B cell (primary cell): ENCODE measurements around the gene PARVG. TPM values are rescaled to one million over a fixed set of nuclear protein-coding genes. Genes with fewer than 3 reads are reported as not detected.

ENCODE experiments used
- ATAC-seq: fragments of 200-7000 bp; cut with Tn5 transposase; one replicate; pipeline ENCODE4 v1.10.0; 2021; ENCODE audit warnings: low read depth, mild to moderate bottlenecking, moderate number of reproducible peaks, moderate library complexity
- CTCF ChIA-PET: fragments of 350-600 bp; sonication (Branson Sonifier 250); formaldehyde crosslinking; loops from one replicate; lab custom pipeline; 2021; ENCODE audit warnings: antibody characterized with exemption, inconsistent platforms; lab: Charles Lee
- POLR2A ChIA-PET: fragments of 350-600 bp; sonication (Branson Sonifier 250); formaldehyde crosslinking; loops from one replicate; lab custom pipeline; 2021; ENCODE audit warnings: antibody characterized with exemption; lab: Charles Lee
- DNase-seq: peaks from one replicate; pipeline ENCODE4 v3.0.0; 2013
- H2AFZ ChIP-seq: 2 replicates; pipeline ENCODE4 v1.6.1; 2012; ENCODE audit warnings: mild to moderate bottlenecking, low read depth, low read length; ENCODE audit not compliant: insufficient read depth, poor library complexity, severe bottlenecking
- H3K27ac ChIP-seq, 2 donors: 1 replicate in 1 of 2; 2 replicates in 1 of 2; pipeline ENCODE4 v1.5.1; 2012 to 2013; ENCODE audit warnings: low read length in 2 of 2, mild to moderate bottlenecking in 2 of 2, moderate library complexity in 1 of 2
- H3K27me3 ChIP-seq, 4 experiments: fragments of 200-600 bp in 1 of 4; sonication (generic) in 1 of 4; replicated peaks in 1 of 4; 1 replicate in 2 of 4; 2 replicates in 2 of 4; pipeline versions ENCODE4 v1.6.1 to v1.7.0; 2013 to 2016; ENCODE audit warnings: low read length in 3 of 4, mild to moderate bottlenecking in 2 of 4, mixed read lengths in 1 of 4, moderate library complexity in 1 of 4; ENCODE audit not compliant: insufficient read depth in 4 of 4, control insufficient read depth in 3 of 4; ENCODE audit errors: control extremely low read depth in 1 of 4
- H3K36me3 ChIP-seq, 2 experiments: replicated peaks in 1 of 2; 1 replicate in 1 of 2; 2 replicates in 1 of 2; pipeline versions ENCODE4 v1.6.1 to v1.7.1; 2013; ENCODE audit warnings: low read length in 1 of 2; ENCODE audit not compliant: insufficient read depth in 2 of 2, control insufficient read depth in 1 of 2; ENCODE audit errors: control extremely low read depth in 1 of 2, extremely low read depth in 1 of 2
- H3K4me1 ChIP-seq, 2 donors: fragments of 200-600 bp in 1 of 2; sonication (generic) in 1 of 2; 1 replicate in 1 of 2; 2 replicates in 1 of 2; pipeline versions ENCODE4 v1.5.1 to v1.6.1; 2013 to 2017; ENCODE audit warnings: low read length in 2 of 2; ENCODE audit not compliant: control insufficient read depth in 2 of 2, insufficient read depth in 2 of 2
- H3K4me2 ChIP-seq: replicated peaks from 2 replicates; pipeline ENCODE3; 2012; ENCODE audit warnings: mild to moderate bottlenecking, low read depth, low read length; ENCODE audit not compliant: poor library complexity, severe bottlenecking
- H3K4me3 ChIP-seq, 5 experiments: fragments of 200-600 bp in 1 of 5; sonication (generic) in 1 of 5; 1 replicate in 3 of 5; 2 replicates in 2 of 5; pipeline versions ENCODE4 v1.5.1 to v1.7.0; 2011 to 2016; ENCODE audit warnings: low read length in 4 of 5, mild to moderate bottlenecking in 4 of 5, low read depth in 2 of 5, control low read depth in 1 of 5, moderate library complexity in 1 of 5; ENCODE audit not compliant: insufficient read depth in 1 of 5; ENCODE audit errors: control extremely low read depth in 1 of 5, extremely low read depth in 1 of 5
- H3K79me2 ChIP-seq: fragments of 200-600 bp; sonication (generic); one replicate; pipeline ENCODE4 v1.6.0; 2016; ENCODE audit warnings: low read length; ENCODE audit not compliant: control insufficient read depth, insufficient read depth
- H3K9ac ChIP-seq: fragments of 200-600 bp; sonication (generic); 2 replicates; pipeline ENCODE4 v1.6.1; 2017; ENCODE audit warnings: mild to moderate bottlenecking, low read length, moderate library complexity
- H3K9me3 ChIP-seq, 3 donors: one replicate each; pipeline versions ENCODE4 v1.6.1 to v1.7.1; 2013; ENCODE audit warnings: low read length in 2 of 3; ENCODE audit not compliant: control insufficient read depth in 2 of 3, insufficient read depth in 1 of 3; ENCODE audit errors: control extremely low read depth in 1 of 3
- H4K20me1 ChIP-seq: 2 replicates; pipeline ENCODE4 v1.6.0; 2012; ENCODE audit warnings: mild to moderate bottlenecking, low read length; ENCODE audit not compliant: insufficient read depth, control insufficient read depth, poor library complexity, severe bottlenecking
- H3K27ac Mint-ChIP-seq: one replicate; pipeline ENCODE4 v1.8.0; 2021; ENCODE audit warnings: mixed read lengths
- H3K27me3 Mint-ChIP-seq: one replicate; pipeline ENCODE4 v1.8.0; 2021; ENCODE audit warnings: mixed read lengths
- H3K4me1 Mint-ChIP-seq: one replicate; pipeline ENCODE4 v1.8.0; 2021; ENCODE audit warnings: mixed read lengths
- H3K4me3 Mint-ChIP-seq: one replicate; pipeline ENCODE4 v1.8.0; 2021; ENCODE audit warnings: mixed read lengths
- H3K9me3 Mint-ChIP-seq: one replicate; pipeline ENCODE4 v1.8.0; 2022; ENCODE audit warnings: mixed read lengths; ENCODE audit not compliant: insufficient read depth
- CTCF ChIP-seq: fragments of 200-600 bp; IDR thresholded peaks from one replicate; pipeline ENCODE4 v1.8.0; 2022; ENCODE audit warnings: antibody characterized with exemption, mild to moderate bottlenecking
- EZH2 ChIP-seq: IDR thresholded peaks from 2 replicates; pipeline ENCODE4 v1.6.1; 2012; ENCODE audit warnings: borderline replicate concordance, low read depth, mild to moderate bottlenecking, moderate library complexity, low read length; ENCODE audit not compliant: insufficient read depth, poor library complexity, severe bottlenecking
- WGBS: methylation state at CpG from one replicate; pipeline ENCODE4 v1.1.5; 2013; ENCODE audit warnings: missing lambda C conversion rate; ENCODE audit not compliant: insufficient coverage; 5-methylcytosine and 5-hydroxymethylcytosine counted together
- intact Hi-C: fragments of 100-400 bp; cut with micrococcal nuclease; formaldehyde crosslinking; loops from one replicate; pipeline ENCODE4 v1.10.0; 2022
- polyA plus RNA-seq: library from polyadenylated mRNA; depleted of rRNA; stranded (reverse); fragments of >200 nt; gene quantifications from 2 replicates; pipeline ENCODE4 v1.2.3, GENCODE V29; 2012
- total RNA-seq, 2 donors: library from RNA; stranded (reverse); fragments of 120-200 nt in 1 of 2; gene quantifications; 1 replicate in 1 of 2; 2 replicates in 1 of 2; pipeline versions ENCODE4 v1.2.3 to v1.2.4, GENCODE V29; 2013 to 2022

Gene PARVG
- total and polyA plus RNA-seq, 2 donors (not counting 1 experiment from before 2014, with no cell fraction given): 247 to 698 TPM

DNA sequence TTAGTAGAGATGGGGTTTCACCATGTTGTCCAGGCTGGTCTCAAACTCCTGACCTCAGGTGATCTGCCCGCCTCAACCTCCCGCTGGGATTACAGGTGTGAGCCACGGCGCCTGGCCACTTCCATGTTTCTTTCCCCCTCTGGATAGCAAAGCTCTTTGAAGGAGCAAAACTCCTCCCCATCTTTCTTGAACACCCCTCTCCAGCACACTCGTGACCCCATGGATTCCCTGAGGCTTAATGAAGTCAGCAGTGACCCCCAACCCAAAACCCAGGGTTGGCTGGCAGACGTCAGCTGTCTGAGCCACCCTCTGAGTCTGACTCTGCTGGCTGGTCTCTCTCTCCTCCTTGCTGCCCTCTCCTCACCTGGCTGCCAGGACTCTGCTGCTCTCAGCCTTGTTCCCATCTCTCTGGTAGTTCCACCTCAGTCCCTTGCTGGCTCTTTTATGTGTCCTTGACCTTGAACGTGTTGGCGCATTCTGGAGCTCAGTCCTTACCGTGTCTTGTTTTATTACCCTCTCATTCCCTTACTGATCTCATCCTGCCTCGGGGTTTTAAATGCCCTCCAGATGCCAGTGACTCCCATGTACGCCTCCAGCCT is 44.5 kb downstream of the PARVG start:
- DNase-seq: peak; percentile 1
- no peaks in the 10 kb centered on the region for H3K4me1 ChIP-seq
- no peak overlapping the region for H3K27ac Mint-ChIP-seq

More for the DNA sequence above, 44.5 kb downstream of the PARVG start:
- peaks cover 31% of the 10 kb centered on the region for H3K27me3 Mint-ChIP-seq
- H3K27ac ChIP-seq: no peak overlapping the region
- H3K4me2 ChIP-seq: no peak overlapping the region
- ChIA-PET POLR2A (no interaction called here), CTCF (no interaction called here)
- H3K4me1 Mint-ChIP-seq: no peaks in the 10 kb centered on the region
- WGBS: 86% methylated on average over 10 of the region's 11 CpGs
- H3K9me3 ChIP-seq: peaks cover 0 to 12% (median 12%) of the 10 kb centered on the region in 3 donors
- H4K20me1 ChIP-seq: no peaks in the 10 kb centered on the region
- ATAC-seq: no peak
- H3K27me3 ChIP-seq: peaks cover 0 to 6% (median 2%) of the 10 kb centered on the region in 4 experiments
- H3K36me3 ChIP-seq: no peaks in the 10 kb centered on the region
- H3K9me3 Mint-ChIP-seq: peaks cover 2% of the 10 kb centered on the region
- no peaks in the 10 kb centered on the region for H3K79me2 ChIP-seq
- intact Hi-C loops: no loop called here
- TF ChIP-seq EZH2 (no peak), CTCF (no peak)
- H3K4me3 ChIP-seq: no peak overlapping the region
- no peak overlapping the region for H2AFZ ChIP-seq
- H3K4me3 Mint-ChIP-seq: no peak overlapping the region
- no peak overlapping the region for H3K9ac ChIP-seq
